HG02870 (cell line): Measurements from ENCODE around the gene PRRC1.
"Not testable (repeated sequence)": the region's sequence is repeated elsewhere in the genome, so short reads cannot be mapped to it uniquely, and the experiment has no call there.

ENCODE experiments used
- ATAC-seq: cut with Tn5 transposase; IDR thresholded peaks from one replicate; pipeline ENCODE4 v1.9.1; 2021; ENCODE audit warnings: mild to moderate bottlenecking, moderate library complexity; ENCODE audit not compliant: unreplicated experiment

PRRC1 gene

DNA sequence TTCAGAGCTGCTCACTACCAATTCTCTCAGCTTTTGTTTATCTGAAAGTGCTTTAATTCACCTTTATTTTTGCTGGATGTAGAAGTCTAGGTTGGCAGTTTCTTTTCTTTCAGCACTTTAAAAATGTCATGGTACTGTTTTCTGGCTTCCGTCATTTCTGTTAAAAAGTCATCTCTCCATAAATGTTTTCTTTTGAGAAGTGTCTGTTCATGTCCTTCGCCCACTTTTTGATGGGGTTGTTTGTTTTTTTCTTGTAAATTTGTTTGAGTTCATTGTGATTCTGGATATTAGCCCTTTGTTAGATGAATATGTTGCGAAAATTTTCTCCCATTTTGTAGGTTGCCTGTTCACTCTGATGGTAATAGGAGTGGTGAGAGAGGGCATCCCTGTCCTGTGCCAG, 23.1 kb downstream of the PRRC1 start:
- ATAC-seq: not testable (repeated sequence)

DNA sequence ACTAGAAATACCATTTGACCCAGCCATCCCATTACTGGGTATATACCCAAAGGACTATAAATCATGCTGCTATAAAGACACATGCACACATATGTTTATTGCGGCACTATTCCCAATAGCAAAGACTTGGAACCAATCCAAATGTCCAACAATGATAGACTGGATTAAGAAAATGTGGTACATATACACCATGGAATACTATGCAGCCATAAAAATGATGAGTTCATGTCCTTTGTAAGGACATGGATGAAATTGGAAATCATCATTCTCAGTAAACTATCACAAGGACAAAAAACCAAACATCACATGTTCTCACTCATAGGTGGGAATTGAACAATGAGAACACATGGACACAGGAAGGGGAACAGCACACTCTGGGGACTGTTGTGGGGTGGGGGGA, 27.8 kb downstream of the PRRC1 start:
- not testable (repeated sequence) for ATAC-seq

DNA sequence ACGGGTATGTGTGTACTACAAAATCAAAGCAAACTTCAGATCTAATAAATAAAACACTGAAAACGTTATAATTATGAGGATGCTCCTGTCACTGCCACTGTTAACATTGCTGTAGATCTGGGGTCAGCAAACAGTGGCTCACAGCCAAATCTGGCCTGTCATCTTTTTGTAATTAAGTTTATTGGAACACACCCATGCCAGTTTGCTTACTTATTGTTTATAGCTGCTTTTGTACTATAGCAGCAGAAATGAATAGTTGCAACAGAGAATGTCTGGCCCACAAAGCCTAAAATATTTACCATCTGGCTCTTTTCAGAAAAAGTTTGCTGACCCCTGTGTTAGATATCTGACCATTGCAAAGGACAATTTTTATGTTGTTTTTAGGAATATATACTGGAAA, 32.1 kb downstream of the PRRC1 start:
- no peak for ATAC-seq

GRCh38 chr5:127550652-127551409, 33.4 kb downstream of the PRRC1 start:
- no peak for ATAC-seq

- no peak for ATAC-seq
These were observed 34.1 kb downstream of the PRRC1 start for GRCh38 chr5:127551410-127552041.

- no peak for ATAC-seq
These were observed 38.4 kb downstream of the PRRC1 start for GRCh38 chr5:127555826-127556225.

- no peak for ATAC-seq
These were observed 39.3 kb downstream of the PRRC1 start for GRCh38 chr5:127556609-127557334.

- ATAC-seq: no peak
These were observed 40.8 kb downstream of the PRRC1 start for GRCh38 chr5:127558273-127558672.

- ATAC-seq: no peak
These were observed 43.8 kb downstream of the PRRC1 start for GRCh38 chr5:127561254-127561653.

DNA sequence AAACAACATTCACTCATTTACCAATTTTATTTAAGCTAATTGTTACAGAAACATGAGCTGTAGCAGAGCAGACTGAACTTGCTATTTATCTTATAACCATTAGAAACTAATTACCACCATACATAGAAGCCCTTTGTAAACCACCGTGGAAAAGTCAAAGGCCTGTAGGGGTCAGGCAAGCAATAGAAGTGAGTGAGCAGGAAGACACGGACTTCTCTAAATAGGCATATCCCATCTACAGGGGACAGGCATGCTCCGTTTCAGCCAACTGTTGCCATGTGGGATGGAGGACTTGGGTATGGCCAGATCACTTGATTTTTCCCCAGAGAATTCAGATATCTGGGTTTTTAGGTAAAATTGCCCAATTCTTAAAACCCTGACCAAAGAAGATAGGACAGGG, 44.8 kb downstream of the PRRC1 start:
- ATAC-seq: no peak

DNA sequence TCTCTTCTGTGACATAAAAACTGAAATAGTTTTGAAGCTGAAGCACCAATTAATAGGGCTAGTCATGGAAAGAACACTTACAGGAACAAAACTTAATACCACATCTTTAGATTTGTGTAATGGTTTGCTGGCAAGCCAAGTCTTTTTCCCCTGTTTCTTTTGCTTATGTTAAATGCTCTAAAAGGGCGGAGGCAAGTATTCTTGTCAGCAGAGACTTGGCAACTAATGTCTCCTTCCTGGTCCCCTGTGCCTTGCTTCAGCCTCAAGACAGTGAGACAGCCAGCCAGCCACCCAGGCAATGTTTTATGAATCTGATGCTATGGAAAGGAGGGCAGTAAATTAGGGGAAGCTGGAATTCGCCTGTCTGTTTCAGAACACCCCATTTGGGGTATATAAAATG, 45.7 kb downstream of the PRRC1 start:
- ATAC-seq: no peak

DNA sequence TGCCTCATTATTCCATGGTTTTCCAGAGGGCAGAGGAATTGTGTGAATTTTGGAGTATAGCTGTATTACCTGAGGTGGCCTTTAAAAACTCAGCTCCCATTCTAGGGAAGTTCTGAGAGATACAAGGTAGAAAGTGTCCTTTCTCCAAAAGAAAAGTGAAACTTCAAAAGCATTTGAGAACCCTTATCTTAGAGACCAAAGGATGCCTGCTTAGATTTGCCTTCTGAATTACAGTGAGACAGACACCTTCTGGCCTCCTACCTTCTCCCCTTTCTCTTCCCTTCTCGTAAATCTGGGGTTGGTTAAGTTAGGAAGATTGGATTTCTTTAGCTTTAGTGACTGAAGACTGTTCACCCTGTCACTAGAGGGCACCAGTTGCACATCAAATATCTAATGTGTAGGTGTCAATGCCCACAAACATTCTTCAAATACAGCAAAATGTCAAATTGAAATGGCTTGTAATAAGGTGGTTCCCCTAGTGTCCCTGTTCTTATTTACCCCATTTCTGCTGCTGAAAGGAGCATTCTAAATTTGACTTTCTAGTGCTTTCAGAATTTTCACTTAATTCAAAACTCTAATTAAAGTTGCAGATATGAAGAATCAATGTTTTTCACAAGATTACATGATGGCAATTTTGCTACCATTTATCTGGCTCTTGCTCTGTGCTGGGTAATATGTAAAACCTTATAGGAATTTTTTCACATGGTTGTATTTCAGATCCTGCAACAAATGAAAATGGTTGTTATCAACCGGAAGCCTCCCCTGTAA, 46.7 kb downstream of the PRRC1 start:
- ATAC-seq: peak; percentile 40

- ATAC-seq: no peak
These were observed 48.3 kb downstream of the PRRC1 start for GRCh38 chr5:127565586-127566270.

- peak; percentile 83 for ATAC-seq
These were observed 49.8 kb downstream of the PRRC1 start for GRCh38 chr5:127567026-127567768.

GRCh38 chr5:127568166-127568565, 50.7 kb downstream of the PRRC1 start:
- ATAC-seq: no peak

DNA sequence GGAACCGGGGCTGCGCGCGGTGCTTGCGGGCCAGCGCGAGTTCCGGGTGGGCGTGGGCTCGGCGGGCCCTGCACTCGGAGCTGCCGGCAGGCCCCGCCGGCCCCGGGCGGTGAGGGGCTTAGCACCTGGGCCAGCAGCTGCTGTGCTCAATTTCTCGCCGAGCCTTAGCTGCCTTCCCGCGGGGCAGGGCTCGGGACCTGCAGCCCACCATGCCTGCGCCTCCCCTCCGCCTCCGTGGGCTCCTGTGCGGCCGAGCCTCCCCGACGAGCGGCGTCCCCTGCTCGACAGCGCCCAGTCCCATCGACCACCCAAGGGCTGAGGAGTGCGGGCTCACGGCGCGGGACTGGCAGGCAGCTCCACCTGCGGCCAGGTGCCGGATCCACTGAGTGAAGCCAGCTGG, 52.0 kb downstream of the PRRC1 start:
- not testable (repeated sequence) for ATAC-seq

- ATAC-seq: peak; percentile 70
These were observed 54.1 kb downstream of the PRRC1 start for GRCh38 chr5:127571314-127572131.

GRCh38 chr5:127572930-127573329, 55.5 kb downstream of the PRRC1 start:
- no peak for ATAC-seq
